CD4-positive, alpha-beta T cell treated with Interleukin-1 beta for 1 hour (primary cell): Measurements from ENCODE around the gene NEUROD2.
A peak's percentile ranks its signal among the peaks of the same experiment; 100 is the strongest.

ENCODE experiments used
- DNase-seq, 2 donors: peaks; one replicate each; pipeline ENCODE4 v3.0.0-alpha.2; 2020 to 2022

The NEUROD2 gene

DNA sequence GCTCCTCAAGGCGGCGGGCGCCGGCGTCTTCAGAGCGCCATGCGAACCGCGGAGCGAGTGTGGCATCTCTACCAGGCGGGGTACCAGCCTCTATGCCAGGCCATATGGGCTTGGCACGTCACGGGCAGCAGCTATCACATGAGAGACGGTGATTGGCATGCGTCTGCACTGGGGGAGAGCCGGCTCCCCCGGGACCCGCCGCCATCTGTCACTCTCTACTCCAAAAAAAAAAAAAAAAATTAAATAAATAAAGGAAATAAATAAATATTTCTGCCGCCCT lies at the start of gene NEUROD2:
NEUROD2 (minus strand) TSS at position 70 of the 280 bp plus-strand sequence. CDS start 1,321 bp downstream, outside the sequence.
- no peak for DNase-seq

DNA sequence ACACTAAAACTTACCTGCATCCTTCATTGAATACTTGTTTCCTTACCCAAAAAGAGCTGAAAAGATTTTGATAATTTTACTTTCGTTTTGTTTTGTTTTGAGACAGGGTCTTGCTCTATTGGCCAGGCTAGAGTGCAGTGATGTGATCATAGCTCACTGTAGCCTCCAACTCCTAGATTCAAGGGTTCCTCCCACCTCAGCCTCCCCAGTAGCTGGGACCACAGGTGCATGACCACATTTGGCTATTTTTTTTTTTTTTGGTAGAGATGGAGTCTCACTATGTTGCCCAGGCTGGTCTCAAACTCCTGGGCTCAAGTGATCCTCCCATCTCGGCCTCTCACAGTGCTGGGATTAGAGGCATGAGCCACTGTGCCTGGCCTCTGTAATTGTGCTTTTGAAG lies 47.4 kb upstream of the NEUROD2 start:
- no peak for DNase-seq

DNA sequence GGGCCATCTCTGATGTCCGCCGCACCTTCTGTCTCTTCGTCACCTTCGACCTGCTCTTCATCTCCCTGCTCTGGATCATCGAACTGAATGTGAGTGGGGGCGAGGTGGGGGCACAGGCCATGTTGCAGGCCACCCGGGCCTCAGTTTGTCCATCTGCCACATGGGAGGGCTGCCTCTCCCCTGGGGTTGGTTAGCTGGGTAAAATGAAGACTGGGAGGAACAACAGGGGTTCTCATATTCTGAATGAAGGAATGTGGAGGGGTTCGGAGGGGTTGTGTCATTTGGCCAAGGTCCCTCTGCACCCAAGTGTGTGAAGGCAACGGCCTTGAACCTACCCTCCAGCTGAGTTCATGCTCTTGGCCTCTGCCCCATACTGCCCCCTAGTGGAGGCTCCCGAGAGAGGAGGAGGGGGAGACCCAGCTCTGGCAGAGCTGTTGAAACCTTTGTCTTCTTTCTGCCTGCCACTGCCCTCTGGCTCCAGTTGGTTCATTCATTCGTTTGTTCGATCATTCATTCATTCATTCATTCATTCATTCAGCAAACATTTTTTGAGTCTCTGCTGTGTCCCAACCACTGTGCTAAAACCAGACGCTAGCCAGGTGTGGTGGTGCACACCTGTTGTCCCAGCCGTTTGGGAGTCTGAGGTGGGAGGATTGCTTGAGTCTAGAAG lies 46.1 kb upstream of the NEUROD2 start:
- peak; percentile 73 to 82 for DNase-seq

DNA sequence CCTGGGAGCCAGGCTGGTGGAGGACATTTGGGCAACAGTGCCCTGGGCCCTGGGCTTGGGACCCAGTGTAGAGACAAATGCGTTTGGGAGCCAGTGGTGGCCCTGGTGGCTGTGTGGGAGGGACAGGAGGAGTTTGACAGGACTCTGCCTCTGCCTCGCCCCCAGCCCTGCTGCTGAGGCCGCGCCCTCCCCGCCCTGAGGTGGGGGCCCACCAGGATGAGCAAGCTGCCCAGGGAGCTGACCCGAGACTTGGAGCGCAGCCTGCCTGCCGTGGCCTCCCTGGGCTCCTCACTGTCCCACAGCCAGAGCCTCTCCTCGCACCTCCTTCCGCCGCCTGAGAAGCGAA lies 45.6 kb upstream of the NEUROD2 start:
- no peak for DNase-seq

DNA sequence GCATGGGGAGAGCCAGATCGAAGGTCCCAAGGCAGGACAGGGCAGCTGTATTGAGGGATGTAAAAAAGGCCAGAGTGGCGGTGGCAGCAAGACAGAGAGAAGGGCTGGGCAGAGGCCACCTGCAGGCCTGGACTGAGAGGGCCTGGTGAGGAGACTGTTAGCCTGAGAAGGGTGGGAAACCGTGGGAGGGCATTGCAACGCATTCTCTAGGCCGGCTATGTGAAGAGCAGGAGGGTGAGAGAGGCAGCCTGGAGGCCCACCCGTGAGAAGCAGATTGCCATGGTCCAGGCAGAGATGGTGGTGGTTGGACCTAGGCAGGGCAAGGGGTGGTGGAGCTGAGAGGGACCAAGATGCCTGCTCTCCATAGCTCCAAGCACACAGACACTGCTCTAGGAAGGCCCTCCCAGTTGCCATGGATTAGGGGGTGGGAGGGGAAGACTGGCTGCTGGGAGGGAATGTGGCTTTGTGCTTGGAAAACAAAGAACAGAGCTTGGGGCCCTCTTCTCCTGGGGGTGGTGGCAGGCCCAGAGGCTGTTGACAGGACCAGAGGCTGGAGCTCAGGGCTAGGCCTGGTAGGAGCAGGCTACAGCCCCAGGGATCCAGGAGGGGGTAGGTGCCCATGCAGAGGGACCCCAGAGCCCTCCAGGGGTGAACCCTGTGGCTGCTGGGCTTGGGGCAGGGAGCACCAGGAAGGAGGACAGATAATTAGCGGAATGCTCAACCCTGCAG lies 45.0 kb upstream of the NEUROD2 start:
- DNase-seq: no peak

DNA sequence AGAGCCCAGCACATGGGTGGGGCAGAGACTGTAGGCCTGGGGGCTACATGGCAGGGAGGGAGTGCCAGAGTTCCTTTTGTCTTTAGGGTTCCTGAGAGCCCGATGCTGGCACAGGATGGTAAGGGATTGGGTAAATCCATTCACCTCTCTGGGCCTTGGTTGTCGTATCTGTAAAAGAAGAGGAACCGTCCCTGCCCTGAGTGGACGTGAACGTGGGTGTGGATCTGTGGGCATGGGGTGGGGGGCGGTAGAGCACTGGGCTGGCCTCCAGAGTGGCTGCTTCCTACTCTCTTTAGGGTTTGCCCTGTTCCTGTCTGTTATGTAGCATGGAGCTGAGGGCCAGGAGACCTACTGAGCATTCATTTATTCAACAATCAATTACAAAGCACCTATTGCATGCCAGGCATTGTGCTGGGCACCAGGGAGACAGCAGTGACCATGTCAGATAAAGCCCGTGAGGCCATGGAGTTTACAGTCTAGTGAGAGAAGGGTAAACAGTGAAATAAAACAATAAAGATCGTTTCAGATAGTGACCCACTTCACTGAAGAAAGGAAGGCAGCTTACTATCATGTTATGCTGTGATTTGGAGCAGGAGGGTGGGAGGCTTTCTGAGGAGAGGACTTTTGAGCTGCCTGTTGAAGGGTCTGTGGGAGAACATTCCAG lies 44.3 kb upstream of the NEUROD2 start:
- DNase-seq: no peak

DNA sequence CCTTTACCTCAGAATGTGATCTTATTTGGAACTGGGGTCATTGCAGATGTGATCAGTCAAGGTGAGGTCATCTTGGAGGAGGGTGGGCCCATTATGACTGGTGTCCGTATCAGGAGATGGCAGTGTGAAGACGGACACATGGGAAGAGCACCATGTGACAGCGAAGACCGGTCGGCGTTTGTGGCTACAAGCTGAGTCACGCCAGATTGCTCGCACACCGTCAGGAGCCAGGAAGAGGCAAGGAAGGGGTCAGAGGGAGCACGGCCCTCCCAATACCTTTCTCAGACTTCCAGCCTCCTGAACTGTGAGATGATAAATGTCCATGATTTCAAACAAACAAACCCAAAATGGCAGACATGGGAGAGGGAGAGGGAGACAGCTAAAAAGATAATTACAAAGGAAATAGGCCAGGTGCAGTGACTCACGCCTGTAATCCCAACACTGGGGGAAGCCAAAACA lies 42.4 kb upstream of the NEUROD2 start:
- no peak for DNase-seq

DNA sequence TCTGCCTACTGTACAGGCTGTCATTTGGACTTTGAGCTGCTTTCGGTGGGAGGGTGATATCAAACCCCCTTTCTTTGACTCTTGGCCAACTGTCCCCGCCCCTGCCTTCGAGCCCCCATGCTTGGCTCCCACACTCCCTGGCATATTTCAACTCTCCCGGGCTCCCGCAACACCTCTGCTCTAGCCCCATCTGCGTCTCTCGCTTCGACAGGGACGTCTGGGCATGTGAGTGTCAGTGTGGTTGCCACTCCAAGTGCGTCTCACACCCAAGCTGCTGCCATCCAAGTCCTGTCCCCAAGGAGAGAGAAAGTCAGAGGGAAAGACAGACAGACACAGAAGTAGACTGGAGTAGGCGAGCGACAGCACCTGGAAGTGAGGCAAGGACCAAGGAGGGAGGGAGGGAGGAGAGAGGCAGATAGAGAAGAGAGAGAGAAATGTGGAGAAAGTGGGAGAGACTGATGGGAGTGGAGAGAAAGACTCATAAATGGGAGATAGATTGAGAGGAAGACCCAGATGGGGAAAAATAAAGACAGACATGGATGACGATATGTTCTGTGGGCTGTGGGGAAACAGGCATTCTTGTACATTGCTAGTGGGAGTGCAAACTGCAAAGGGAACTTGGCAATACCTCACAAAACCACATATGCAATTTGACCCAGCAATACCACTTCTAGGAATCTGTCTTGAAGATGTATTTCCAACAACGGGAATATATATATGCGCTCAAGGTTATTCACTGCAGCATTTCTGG lies 41.1 kb upstream of the NEUROD2 start:
- no peak for DNase-seq

DNA sequence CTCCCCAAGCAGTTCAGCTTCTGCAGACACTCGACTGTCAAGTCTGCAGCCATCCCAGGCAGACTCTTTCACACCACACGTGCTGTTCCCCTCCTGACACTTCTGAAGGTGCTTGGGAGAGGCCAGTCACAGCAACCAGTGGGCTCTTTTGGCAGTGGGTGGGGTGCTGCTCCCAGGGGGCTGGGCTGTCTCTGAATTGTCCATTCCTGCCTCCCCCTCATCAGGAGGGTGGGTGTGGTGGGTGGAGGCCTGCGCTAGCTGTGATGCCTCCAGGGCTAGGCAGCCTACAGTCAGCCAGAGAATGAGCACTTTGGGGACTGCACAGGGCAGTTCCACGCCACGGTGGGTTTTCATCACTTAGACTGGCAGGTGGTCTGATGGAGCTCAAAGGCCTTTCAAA lies 39.5 kb upstream of the NEUROD2 start:
- DNase-seq: no peak

DNA sequence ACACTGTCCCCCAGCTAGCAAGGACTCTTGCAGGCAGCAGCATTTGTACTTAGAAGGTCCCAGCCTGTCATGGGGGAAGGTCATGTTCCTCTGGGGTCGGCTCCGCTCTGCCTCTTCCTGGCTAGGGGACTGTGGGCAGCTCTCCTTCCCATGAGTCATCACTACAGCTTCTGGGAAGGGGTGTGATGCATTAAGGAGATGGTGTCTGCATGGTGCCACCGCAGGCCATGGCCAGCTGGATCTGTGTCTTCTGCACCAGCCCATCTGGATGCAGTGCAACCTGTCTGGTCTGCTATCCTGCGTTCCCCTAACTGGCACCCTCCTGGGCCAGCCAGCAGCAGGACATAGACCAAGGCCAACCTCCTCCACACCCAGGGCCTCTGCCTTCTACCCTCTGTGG lies 35.6 kb upstream of the NEUROD2 start:
- DNase-seq: no peak

DNA sequence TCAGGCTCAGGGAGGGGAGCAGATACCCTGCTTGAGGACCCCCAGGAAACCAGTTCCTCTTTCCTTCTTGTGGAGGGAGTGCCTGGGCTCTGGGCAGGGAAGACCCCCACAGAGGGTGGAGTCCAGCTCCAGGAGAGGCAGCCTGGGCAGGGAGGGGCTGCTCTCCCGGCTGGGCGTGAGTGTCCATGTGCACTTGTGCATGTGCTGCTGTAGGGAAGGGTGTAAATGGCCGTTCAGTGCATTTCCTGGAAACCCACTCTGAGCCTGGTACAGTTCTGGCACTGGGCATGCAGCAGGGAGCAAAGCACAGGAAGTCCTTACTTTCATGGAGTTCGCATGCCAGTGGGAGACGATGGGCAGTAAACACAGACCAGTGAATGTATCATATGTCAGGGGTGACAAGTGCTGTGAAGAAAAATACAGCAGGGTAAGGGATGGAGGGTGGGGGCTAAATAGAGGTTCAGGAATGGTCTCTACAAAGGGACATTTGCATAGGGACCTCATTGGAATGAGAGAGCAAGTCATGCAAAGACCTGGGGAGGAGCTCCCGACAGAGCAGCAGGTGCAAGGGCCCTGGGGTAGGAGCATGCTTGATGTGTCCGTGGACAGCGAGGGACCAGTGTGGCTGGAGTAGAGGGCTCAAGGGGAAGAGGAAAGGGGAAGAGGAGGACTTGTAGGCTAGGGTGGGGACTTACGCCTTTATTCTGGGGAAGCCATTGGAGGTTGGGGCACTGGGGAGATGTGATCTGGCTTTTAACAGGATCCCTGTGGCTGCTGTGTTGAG lies 34.8 kb upstream of the NEUROD2 start:
- DNase-seq: no peak

DNA sequence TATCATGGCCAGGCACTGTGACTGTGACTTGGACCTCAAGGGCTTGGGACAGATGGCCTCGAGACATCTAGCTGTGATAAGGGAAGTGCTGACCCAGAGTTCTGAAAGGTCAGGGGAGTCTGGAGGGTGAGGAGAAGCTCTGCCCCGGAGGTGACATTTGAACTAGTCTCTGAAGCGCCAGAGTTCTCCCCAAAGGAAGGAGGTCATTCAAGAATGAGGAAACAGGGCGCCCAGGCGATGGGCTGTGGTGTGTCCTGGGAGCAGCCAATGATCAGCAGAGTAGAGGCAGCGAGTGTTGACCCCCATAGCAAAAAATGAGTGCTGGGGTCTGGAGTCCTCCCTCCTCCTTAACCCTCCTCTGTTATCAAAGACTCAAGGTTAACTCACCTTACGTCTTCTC lies 34.2 kb upstream of the NEUROD2 start:
- no peak for DNase-seq

DNA sequence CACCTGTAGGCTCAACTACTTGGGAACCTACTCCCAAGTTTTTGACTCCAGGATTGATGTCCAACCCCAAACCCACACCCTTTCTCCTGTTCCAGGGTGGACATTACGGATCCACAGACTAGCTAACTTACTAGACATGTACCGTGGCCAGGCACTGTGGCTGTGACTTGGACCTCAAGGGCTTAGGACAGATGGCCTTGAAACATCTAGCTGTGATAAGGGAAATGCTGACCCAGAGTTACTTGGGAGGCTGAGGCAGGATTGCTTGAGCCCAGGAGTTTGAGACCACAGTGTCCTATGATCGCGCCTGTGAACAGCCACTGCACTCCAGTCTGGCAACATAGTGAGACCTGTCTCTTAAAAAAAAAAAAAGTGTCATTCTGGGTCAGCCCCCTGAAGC lies 33.4 kb upstream of the NEUROD2 start:
- DNase-seq: no peak

DNA sequence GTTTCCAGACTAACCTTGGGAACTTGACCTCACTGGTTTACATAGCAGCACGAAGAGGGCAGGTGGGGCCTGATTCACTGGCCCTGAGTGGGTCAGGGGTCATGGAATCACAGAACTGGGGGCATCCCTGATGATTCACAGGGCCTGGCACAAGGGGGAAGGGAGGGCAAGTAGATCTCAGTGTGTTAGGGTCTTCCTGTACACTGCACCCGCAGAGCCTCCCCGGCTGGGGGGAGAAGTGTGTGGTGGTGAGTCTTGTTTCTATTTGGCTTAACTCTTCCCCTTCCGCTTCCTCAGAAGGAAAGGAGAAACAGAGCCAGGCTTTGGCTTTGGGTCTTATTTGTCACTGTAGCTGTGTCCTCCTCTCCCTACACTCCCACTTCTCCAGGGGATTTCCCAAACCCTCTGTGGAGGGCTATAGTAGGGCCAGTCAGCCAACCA lies 32.9 kb upstream of the NEUROD2 start:
- DNase-seq: no peak

DNA sequence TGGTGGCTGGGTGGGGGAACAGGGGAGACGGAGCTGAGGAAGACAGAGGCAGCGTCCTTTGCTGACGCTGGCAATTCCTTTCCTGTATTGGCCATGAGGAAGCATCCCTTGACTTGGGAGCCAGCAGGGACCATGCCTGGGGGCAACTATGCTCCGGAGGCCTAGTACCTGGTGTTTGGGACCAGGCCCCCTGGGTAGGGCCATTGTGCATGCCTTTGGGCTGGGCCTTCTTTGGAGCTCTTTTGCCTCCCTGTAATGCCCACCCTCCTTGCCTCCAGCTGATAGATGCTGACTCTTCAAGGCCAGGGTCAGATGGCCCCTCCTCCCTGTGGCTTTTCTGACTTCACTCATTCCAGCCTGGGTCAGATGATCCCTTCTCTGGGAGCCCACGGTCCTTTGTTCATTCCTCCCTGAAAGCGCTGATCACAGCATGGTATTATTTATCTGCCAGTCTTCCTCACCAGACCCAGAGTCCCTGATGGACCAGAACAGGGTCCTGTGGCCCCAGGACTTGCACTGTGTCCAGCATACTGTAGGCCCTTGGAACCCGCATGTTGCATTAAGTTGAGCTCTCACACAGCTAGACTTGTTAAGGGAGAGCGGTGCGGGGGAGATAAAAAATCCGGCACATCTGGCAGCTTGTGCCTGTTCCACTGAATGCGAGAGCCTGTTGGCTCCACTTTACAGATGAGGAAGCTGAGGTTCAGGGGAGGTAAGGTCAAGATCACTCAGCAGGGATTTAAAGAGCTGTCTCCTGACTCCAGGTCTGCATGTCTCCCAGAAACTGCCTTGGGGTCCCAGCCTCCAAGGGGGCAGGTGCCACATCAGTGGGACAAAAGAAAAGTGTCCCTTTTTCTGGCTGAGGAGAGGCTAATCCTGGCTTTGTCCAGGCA lies 32.1 kb upstream of the NEUROD2 start:
- DNase-seq: no peak

DNA sequence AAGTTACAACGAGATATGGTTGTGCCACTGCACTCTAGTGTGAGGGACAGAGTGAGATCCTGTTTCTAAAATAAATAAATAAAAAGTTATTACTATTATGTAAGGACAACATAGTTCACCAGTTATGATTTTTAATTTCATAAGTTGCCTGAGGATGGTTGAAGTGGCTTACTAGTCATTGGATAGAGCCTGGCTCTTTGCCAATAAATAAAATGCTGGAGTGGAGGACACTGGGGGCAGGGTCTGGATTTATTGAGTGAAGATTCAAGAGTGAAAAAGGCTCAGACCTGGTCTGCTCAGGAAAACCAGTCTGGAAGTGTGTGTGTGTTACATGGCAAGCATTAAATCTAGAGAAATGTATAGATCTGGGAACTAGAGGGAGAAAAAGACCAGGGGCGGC lies 31.3 kb upstream of the NEUROD2 start:
- no peak for DNase-seq

DNA sequence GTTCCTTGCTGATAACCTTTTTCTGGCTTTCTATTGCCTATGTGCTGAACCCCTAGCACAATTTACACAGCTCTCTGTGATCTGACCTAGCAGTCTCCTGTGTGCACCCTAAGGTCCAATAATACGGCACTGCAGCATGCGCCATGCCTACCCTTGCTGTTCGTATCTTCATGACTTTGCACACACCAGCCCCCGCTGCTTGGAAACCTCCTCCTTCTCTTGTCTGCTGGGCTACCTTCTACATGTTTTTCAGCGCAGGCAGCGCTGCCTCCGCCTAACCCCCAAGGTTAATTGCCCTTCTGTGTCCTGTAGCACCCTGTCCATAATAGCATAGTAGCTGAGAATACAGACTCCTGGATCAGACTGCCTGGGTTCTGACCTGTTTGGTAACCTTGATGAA lies 30.6 kb upstream of the NEUROD2 start:
- DNase-seq: no peak

DNA sequence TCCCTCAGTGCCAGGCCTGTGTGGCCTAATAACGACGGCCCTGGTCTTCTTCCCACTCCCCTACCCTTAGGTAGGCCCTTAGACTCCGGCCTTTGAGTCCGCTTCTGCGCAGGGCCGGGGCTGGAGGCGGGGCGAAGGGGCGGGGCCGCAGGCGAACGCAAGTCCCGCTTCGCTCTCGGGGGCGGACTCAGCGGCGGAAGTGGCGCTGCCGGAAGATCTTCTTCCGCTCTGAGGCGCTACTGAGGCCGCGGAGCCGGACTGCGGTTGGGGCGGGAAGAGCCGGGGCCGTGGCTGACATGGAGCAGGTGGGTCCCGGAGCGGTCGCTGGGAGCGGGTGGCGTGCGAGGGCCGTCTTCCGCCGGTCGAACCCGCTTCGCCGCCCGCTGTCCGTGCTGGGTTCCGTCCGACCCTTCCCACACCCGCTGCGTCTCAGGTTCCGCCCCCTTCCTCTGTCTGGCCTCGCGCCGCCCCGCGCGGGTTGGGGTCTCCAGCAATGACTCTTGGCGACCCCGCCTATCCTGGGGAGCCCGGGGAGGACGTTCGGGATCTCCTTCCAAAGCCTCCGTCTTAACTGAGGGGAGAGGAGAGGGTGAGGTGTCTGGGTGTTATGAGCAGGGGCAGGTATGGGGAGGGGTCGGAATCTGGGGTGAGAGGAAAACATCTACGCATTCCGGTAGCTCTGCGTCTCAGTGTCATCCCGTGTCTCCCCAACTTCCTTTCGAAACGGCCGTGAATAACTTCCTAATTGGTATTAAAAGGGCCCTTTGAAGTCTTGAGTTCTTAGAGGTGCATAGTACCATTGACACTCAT lies 29.4 kb upstream of the NEUROD2 start, which contains the start of gene STARD3:
STARD3 (plus strand) TSS at position 218 of the 810 bp plus-strand sequence. CDS start 16,388 bp downstream, outside the sequence.
- DNase-seq: peak; percentile 89 to 91

DNA sequence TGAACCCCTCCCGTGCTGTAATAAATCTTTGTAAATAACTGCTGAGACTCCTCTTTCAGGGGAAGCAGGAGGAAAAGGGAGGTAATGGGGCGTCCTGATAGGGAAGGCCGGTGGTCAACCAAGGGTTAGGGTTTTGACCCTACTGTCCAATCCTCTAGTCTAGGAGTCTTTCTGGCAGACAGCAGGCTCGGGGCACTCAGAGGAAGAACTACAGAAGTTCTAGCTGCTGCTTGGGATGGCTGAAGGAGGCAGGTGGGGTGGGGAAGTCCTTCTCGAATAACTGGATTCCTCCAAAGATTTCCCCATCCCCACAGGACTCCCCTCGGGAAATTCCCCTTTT lies 28.8 kb upstream of the NEUROD2 start:
- DNase-seq: no peak

DNA sequence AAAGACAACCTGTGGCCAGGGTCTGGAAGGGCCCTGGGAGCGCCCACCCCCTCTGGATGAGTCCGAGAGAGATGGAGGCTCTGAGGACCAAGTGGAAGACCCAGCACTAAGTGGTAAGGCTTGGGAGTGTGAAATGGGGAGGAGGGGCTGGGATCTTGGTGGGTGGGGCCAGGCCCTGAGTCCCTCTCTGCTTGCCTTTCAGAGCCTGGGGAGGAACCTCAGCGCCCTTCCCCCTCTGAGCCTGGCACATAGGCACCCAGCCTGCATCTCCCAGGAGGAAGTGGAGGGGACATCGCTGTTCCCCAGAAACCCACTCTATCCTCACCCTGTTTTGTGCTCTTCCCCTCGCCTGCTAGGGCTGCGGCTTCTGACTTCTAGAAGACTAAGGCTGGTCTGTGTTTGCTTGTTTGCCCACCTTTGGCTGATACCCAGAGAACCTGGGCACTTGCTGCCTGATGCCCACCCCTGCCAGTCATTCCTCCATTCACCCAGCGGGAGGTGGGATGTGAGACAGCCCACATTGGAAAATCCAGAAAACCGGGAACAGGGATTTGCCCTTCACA lies 28.0 kb upstream of the NEUROD2 start:
- DNase-seq: no peak
